Dermis microvascular lymphatic vessel endothelial cell (primary cell): ENCODE data around the gene ARHGEF33. TPM values are rescaled to one million over a fixed set of nuclear protein-coding genes. Genes with fewer than 3 reads are reported as not detected.

Experiments
- DNase-seq, 2 donors: peaks; one replicate each; pipeline versions ENCODE4 v3.0.0 to v3.0.0-alpha.2; 2010; ENCODE audit warnings: low read depth in 2 of 2
- total RNA-seq: library from RNA; depleted of rRNA; stranded (reverse); fragments of >200 nt; gene quantifications from 2 replicates; pipeline ENCODE4 v1.2.1, GENCODE V29; 2014

ARHGEF33 gene
- total RNA-seq, 1 donor from 2014 or later = under 0.01 TPM

GRCh38 chr2:38959938-38960608, 70.4 kb downstream of the ARHGEF33 start:
- peak; percentile 59 to 93 for DNase-seq

DNA sequence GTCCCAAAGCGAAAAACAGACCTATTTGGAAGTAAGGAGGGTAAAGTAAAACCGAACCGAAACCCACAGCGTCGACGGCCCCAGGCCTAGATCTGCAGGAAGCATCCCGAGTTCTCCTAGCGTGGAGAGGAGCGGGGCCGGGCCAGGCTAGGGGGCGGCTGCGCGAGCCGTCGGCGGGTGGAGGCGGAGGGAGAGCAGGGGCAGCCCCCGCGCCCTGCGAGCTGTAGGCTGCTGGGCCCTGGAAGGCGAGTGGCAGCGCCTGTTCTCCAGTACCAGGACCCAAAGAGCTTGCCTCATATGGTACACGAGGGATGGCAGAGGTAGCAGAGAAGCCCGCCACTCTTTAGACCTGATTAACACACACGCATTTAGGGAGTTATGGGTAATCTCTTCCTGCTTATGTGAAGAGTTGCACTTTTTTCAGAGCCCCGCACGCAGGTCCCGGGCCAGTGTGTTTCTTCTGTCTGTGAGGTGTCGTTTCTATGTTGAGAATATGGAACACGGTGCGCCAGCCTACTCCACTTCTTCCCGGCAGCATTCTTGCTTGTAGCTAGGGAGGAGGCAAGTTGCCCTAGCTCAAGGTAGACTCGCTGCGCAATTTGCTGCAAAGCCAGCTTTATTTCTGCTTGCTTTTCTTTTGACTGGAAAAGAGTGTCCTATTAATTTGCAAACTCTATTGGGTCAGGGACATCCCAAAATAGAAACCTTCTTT, 71.1 kb downstream of the ARHGEF33 start:
- no peak for DNase-seq

- DNase-seq = no peak
Observed at GRCh38 chr2:38966006-38966405, 76.3 kb downstream of the ARHGEF33 start.

DNA sequence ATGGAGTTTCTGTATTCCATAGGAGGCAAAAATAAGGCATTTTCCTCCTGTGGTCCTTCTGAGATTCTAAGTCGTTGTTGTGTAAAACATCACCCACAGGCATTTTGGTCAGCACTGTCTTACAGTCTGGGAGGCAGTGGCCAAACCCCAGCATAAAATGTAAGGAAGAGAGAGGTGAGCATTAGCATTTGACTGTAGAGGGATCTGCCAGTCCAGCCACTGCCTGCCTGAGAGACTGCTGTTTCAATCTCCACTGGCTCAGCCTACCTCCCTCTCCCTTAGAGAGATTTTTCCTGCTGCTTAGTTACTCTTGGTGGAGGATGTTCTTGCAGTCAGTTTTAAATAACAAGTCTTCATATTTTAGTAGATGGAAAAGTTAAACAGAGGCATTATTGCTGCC, 77.0 kb downstream of the ARHGEF33 start:
- DNase-seq = peak in 1 of 2 donors; percentile 3

GRCh38 chr2:38968021-38968420, 78.3 kb downstream of the ARHGEF33 start:
- DNase-seq = no peak

DNA sequence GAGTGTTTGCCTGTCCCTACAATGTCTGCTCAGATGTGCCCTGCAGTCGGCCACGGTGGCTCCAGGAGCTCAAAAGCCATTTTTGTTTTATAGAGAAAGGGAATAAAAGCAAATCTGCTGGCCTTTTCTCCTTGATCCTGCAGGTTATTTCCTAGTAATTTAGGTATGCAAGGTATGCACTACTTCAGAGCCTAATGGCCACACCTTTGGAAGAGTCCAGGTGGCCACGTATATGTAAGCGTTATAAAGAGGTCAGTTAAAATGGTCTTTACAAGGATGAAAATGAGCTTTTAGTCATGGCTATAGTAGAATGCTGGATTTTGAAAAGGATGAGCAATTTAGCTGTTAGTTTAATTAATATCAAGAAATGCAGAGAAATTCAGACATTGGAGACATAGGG, 81.7 kb downstream of the ARHGEF33 start:
- no peak for DNase-seq

DNA sequence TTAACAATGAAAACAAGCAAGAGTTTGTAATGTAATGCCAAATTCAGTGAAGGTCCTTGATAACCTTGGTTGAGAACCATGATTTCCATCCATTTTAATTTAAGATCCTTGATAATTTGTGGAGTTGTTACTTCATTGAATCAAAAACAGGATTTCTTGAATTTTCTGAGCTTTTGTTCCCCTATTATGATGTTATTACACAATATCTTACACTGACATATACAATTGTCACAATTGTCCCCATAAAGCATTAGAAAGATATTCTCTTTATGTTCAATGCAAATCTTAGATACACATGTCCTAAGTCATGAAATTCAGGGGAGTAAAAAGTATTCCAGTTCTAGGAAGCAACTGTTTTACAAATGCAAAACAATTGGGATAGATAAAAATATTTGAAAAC, 83.6 kb downstream of the ARHGEF33 start:
- DNase-seq = no peak

DNA sequence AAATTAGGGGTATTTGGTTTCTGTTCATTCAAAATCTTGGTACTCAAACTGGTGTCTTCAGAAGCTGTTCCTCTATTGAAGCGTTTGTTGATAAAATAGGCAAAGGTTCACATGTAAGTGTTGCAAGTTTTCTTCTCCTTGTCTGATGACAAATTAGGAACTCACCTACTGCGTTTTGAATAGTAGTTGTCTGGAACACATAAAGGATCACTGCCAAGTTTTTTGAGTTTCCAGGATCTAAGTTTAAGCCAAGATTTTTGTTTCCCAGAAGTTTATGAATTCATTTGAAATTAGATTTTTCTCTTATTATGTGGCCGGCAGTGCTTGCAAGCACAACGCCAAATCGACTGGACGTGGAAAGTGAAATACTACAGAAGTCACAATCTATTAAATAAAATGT, 85.4 kb downstream of the ARHGEF33 start:
- no peak for DNase-seq

- no peak for DNase-seq
Observed at GRCh38 chr2:38977047-38977446, 87.4 kb downstream of the ARHGEF33 start.

- DNase-seq = no peak
Observed at GRCh38 chr2:38978296-38978903, 88.7 kb downstream of the ARHGEF33 start.

GRCh38 chr2:38978908-38979307, 89.2 kb downstream of the ARHGEF33 start:
- no peak for DNase-seq

DNA sequence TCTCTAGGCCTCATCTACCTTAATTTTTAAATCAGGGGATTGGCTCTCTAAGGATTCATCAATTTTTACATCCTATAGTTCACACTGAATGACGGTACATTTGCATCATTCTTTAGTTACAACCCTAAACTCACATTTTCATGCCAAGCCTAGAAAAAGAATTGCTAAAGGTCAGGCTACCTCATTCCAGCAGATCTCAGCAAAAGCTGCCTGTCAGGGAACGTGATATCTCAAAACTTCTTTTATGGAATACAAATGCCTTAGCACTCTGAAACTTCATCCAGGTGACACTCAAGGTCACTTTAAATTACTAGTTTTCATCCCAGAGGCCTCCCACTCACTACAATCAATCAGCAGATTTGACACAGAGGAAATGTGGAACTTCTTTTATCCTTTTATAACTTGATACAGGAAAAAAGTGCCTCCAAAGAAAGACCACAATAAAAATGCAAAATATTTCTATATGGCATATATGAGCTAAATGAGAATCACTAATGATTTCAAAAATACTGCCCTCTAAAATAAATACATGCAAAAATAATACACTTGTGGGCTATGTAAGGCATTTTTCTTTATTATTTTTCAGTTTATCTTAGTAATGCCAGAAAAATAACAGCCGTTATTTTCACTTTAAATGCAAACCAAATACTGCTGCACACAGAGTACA, 91.5 kb downstream of the ARHGEF33 start:
- DNase-seq = no peak

DNA sequence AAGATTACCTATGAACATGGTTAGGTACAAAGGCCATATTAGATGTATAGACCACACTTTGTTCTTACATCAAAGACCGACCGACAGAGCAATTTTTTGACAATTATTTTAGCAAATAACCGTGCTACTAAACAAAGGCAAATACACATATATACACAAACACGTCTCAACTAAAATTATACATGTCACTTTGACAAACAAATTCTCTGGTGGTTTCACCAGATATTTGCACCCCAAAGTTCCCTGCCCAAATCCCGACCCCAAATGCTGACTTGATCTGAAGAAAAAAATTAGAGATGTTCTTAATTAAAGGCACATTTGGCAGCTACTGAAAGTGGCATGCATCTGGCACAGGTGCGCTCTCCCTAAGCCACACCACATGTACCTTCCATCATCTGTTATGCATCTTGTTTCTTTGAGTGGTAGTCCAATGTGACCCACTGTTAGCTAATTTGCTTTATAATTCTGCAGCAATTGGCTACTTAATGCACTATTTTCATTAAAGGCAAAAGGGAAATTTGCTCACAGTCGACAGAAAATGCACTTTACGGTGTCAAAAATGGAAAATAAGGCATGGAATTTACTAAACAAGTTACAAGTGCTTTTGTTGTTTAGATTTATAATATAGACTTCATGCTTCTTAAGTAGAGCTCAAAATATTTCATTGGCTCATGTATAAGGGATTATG, 92.1 kb downstream of the ARHGEF33 start:
- no peak for DNase-seq

GRCh38 chr2:38982498-38982897, 92.8 kb downstream of the ARHGEF33 start:
- DNase-seq = no peak

- DNase-seq = no peak
Observed at GRCh38 chr2:38988716-38989115, 99.0 kb downstream of the ARHGEF33 start.

DNA sequence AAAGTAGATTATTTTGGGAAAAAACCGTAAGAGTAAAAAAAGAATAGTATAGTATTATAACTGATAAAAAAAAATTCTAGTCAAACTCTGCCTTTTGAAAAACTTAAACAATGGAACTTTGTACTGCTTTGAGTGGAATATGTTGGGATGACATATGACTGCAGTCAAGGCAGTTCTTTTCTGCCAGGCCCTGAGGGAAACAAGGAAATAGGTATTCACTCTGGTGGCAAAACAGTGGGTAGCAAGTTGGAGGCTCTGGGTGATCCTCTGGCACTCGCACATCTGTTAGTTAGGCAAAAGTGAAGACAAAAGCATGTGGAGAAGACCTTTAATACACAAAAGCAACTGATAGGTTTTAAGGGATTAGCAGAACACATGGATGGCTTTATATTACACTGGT, 102.2 kb downstream of the ARHGEF33 start:
- no peak for DNase-seq

DNA sequence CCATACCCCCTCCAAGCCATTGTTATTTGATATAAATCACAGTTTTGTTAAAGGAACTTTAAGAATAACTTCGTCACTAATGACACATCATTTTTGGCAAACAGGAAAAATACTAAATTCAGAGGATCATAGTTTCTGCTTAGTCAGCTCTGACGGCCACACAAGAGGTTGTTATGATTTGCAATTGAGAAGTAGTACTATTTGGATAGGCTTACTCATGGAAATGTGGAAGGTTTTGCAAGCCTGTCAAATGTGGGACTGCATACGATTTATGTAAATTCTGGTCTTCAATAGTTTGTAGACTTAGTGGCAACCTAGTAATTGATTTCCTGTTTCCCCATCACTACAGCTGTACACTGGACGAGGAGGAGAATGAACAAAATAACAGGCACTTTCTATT, 108.1 kb downstream of the ARHGEF33 start:
- peak; percentile 64 to 83 for DNase-seq

DNA sequence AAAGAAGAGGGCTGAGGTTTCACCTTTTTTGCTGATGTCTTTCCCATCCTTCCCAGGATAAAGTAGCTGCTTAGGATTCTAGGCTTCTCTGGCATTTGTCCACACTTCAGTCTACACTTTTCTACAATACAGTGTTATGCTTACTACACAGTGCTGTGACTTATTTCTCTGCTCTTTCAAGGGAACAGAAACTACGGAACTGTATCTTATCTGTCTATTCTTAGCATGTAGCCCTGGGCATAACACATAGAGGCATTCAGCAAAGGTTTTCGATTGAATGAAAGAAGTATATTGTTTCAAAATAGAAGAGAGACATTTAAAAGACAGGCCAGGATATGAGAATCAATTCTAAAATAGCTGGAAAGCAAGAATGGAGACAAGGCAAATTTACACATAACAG, 110.9 kb downstream of the ARHGEF33 start:
- no peak for DNase-seq

- no peak for DNase-seq
Observed at GRCh38 chr2:39007875-39008504, 118.3 kb downstream of the ARHGEF33 start.

- DNase-seq = peak in 1 of 2 donors; percentile 2
Observed at GRCh38 chr2:39008665-39009064, 119.0 kb downstream of the ARHGEF33 start.

DNA sequence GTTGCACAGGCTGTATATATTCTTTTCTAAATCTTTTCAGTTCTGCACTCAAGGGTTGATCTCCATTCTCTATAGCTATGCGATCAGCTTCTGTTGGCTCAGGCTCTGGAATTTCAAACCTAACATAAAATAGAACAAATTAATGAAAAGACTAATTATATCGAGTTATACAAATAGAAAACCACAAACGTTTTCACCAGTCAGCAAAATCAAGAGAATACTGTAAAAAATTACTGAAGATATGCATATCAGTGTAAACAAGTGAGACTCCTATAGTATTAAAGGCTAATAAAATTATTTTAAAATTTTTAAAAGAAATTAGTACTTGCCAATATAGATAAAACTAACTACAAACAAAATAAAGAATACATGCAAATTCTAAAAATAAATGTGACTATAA, 124.2 kb downstream of the ARHGEF33 start:
- no peak for DNase-seq
